BLaER1 treated with 17β-estradiol and CSF1 and Interleukin-3, amounts not matched to agents 10 nM and 100 nM (cell line): ENCODE measurements around the gene RAB3B.

Source experiments
- H3K27ac ChIP-seq, 11 experiments: shearing (Covaris generic); formaldehyde crosslinking; 2 replicates each; pipeline ENCODE4 v1.8.1; 2022
- H3K27me3 ChIP-seq, 11 experiments: shearing (Covaris generic); formaldehyde crosslinking; 2 replicates each; pipeline ENCODE4 v1.8.1; 2022
- H3K36me3 ChIP-seq, 11 experiments: shearing (Covaris generic); formaldehyde crosslinking; 2 replicates each; pipeline ENCODE4 v1.8.1; 2022
- H3K4me1 ChIP-seq, 10 experiments: shearing (Covaris generic); formaldehyde crosslinking; 2 replicates each; pipeline ENCODE4 v1.8.1; 2022
- H3K4me2 ChIP-seq, 11 experiments: shearing (Covaris generic); formaldehyde crosslinking; 2 replicates each; pipeline ENCODE4 v1.8.1; 2022
- H3K4me3 ChIP-seq, 10 experiments: shearing (Covaris generic); formaldehyde crosslinking; 2 replicates each; pipeline ENCODE4 v1.8.1; 2022
- H3K9ac ChIP-seq, 11 experiments: shearing (Covaris generic); formaldehyde crosslinking; 2 replicates each; pipeline ENCODE4 v1.8.1; 2022
- H3K9me3 ChIP-seq, 11 experiments: shearing (Covaris generic); formaldehyde crosslinking; replicated peaks in 1 of 11; 2 replicates each; pipeline ENCODE4 v1.8.1; 2022
- H4K20me1 ChIP-seq, 11 experiments: shearing (Covaris generic); formaldehyde crosslinking; 2 replicates each; pipeline ENCODE4 v1.8.1; 2022
- Cebpa-rat ChIP-seq, 11 experiments: shearing (Covaris generic); IDR thresholded peaks; 2 replicates each; pipeline ENCODE4 v1.8.1; 2022

RAB3B gene

DNA sequence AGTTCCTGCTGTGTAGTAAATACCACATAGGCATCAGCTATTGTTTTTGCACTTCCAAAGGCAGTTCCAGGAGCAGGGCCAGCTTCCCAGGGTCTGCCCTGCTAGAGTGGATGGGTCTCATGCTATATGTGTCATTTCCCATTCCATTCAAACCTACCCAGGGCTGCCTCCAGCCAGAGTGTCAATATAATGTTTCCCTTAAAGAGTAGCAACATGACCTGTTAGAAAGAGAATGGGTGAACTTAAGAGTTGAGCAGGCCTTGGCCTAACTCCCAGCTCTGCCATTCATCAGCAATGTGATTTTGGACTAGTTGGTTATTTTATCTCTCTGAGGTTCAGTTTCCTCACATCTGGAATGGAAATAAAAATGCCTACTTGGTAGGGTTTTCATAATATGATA is 44.9 kb downstream of the RAB3B start:
- Histone ChIP-seq H4K20me1 (no peaks in the 10 kb centered on the region), H3K9me3 (peaks cover 38 to 43% (median 41%) of the 10 kb centered on the region in 11 experiments), H3K36me3 (peaks cover 0 to 18% (median 4%) of the 10 kb centered on the region in 11 experiments; a peak in 6 of 22 replicates), H3K27ac (no peak overlapping the region), H3K27me3 (no peaks in the 10 kb centered on the region), H3K4me3 (no peak overlapping the region), H3K9ac (no peak overlapping the region), H3K4me1 (peaks cover 0 to 3% (median under 1%) of the 10 kb centered on the region in 10 experiments; a peak in 6 of 20 replicates), H3K4me2 (no peak overlapping the region)
- TF ChIP-seq Cebpa-rat (IDR thresholded peaks at IDR 0.05): no peak

DNA sequence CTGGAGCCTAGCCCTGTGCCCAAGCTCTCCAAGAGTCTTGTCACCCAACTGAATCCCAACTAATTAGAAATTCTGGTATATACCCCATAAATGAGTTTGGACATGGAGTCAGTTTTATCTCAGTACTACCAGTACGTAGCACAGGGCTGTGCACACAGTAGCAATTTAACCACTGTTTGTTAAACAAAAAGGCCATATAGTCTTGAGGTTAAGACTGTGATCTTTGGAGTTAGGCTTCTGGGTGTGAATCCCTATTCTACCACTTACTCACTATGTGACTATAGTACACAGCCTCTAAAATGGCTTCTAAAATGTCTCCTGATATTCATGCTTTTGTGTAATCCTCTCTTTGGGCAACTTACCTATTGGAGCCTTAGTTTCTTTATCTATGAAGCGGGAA is 48.2 kb downstream of the RAB3B start:
- H3K27ac ChIP-seq: no peak overlapping the region
- H3K36me3 ChIP-seq: peaks cover 0 to 8% (median 0%) of the 10 kb centered on the region in 11 experiments; a peak in 1 of 22 replicates
- H3K4me1 ChIP-seq: no peaks in the 10 kb centered on the region
- H3K4me2 ChIP-seq: no peak overlapping the region
- no peaks in the 10 kb centered on the region for H4K20me1 ChIP-seq
- no peak for TF ChIP-seq Cebpa-rat (IDR thresholded peaks at IDR 0.05)
- H3K9ac ChIP-seq: no peak overlapping the region
- H3K9me3 ChIP-seq: peaks cover 17 to 24% (median 21%) of the 10 kb centered on the region in 11 experiments
- no peak overlapping the region for H3K4me3 ChIP-seq
- no peaks in the 10 kb centered on the region for H3K27me3 ChIP-seq

GRCh38 chr1:51941528-51941927 is 49.0 kb downstream of the RAB3B start:
- H3K9ac ChIP-seq: no peak overlapping the region
- H3K27ac ChIP-seq: no peak overlapping the region
- H3K27me3 ChIP-seq: no peaks in the 10 kb centered on the region
- TF ChIP-seq Cebpa-rat (IDR thresholded peaks at IDR 0.05): no peak
- H3K4me2 ChIP-seq: no peak overlapping the region
- no peak overlapping the region for H3K4me3 ChIP-seq
- H3K9me3 ChIP-seq: peaks cover 17 to 24% (median 21%) of the 10 kb centered on the region in 11 experiments
- H3K4me1 ChIP-seq: no peaks in the 10 kb centered on the region
- H4K20me1 ChIP-seq: no peaks in the 10 kb centered on the region
- peaks cover 0 to 8% (median 0%) of the 10 kb centered on the region in 11 experiments; a peak in 1 of 22 replicates for H3K36me3 ChIP-seq

- peaks cover 15 to 21% (median 18%) of the 10 kb centered on the region in 11 experiments for H3K9me3 ChIP-seq
- TF ChIP-seq Cebpa-rat (IDR thresholded peaks at IDR 0.05): no peak
- H3K4me1 ChIP-seq: no peaks in the 10 kb centered on the region
- H3K4me3 ChIP-seq: no peak overlapping the region
- H3K27me3 ChIP-seq: no peaks in the 10 kb centered on the region
- H3K4me2 ChIP-seq: no peak overlapping the region
- H3K9ac ChIP-seq: no peak overlapping the region
- peaks cover 0 to 8% (median 0%) of the 10 kb centered on the region in 11 experiments; a peak in 1 of 22 replicates for H3K36me3 ChIP-seq
- no peaks in the 10 kb centered on the region for H4K20me1 ChIP-seq
- no peak overlapping the region for H3K27ac ChIP-seq
Measured at GRCh38 chr1:51937112-51937511, 53.4 kb downstream of the RAB3B start.

GRCh38 chr1:51936531-51936930 is 54.0 kb downstream of the RAB3B start:
- Histone ChIP-seq H3K36me3 (0 out of 22 replicates have a peak, but pooled peaks cover 0 to 2% (median 0%) of the 10 kb centered on the region in 11 experiments), H3K27me3 (no peaks in the 10 kb centered on the region), H3K9ac (no peak overlapping the region), H3K4me2 (no peak overlapping the region), H4K20me1 (no peaks in the 10 kb centered on the region), H3K4me1 (no peaks in the 10 kb centered on the region), H3K27ac (no peak overlapping the region), H3K4me3 (no peak overlapping the region), H3K9me3 (peaks cover 10 to 15% (median 12%) of the 10 kb centered on the region in 11 experiments)
- TF ChIP-seq Cebpa-rat (IDR thresholded peaks at IDR 0.05): no peak

DNA sequence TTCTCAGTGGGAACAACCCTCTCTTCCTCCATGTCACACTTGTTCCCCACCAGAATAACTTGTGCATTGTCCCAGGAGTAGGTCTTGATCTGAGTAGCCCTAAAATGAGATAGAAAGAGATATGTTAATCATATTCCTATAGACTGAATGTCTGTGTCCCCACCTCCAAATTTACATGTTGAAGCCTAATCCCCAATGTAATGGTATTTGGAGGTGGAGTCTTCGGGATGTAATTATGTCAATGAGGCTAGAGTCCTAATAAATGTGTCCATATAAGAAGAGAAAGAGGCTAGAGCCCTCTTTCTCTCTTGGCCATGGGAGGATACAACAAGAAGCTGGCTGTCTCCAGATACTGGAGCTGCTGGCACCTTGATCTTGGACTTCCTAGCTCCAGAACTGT is 57.2 kb downstream of the RAB3B start:
- H3K27me3 ChIP-seq: no peaks in the 10 kb centered on the region
- H3K36me3 ChIP-seq: no peaks in the 10 kb centered on the region
- H3K27ac ChIP-seq: no peak overlapping the region

GRCh38 chr1:51930329-51930728 is 60.2 kb downstream of the RAB3B start:
- Histone ChIP-seq H3K4me1 (no peaks in the 10 kb centered on the region), H3K27ac (no peak overlapping the region), H3K4me2 (no peak overlapping the region), H3K9ac (no peak overlapping the region), H3K36me3 (no peaks in the 10 kb centered on the region), H3K4me3 (no peak overlapping the region), H3K27me3 (no peaks in the 10 kb centered on the region), H4K20me1 (no peaks in the 10 kb centered on the region), H3K9me3 (no peaks in the 10 kb centered on the region)
- TF ChIP-seq Cebpa-rat (IDR thresholded peaks at IDR 0.05): no peak

More for the DNA sequence above, 57.2 kb downstream of the RAB3B start:
- no peak for TF ChIP-seq Cebpa-rat (IDR thresholded peaks at IDR 0.05)
- H3K4me3 ChIP-seq: no peak overlapping the region
- no peaks in the 10 kb centered on the region for H3K4me1 ChIP-seq
- no peak overlapping the region for H3K9ac ChIP-seq
- no peak overlapping the region for H3K4me2 ChIP-seq
- no peaks in the 10 kb centered on the region for H4K20me1 ChIP-seq
- H3K9me3 ChIP-seq: no peaks in the 10 kb centered on the region

GRCh38 chr1:51928896-51929295 is 61.6 kb downstream of the RAB3B start:
- no peak overlapping the region for H3K27ac ChIP-seq
- H3K9me3 ChIP-seq: no peaks in the 10 kb centered on the region
- no peaks in the 10 kb centered on the region for H3K4me1 ChIP-seq
- no peaks in the 10 kb centered on the region for H3K27me3 ChIP-seq
- H4K20me1 ChIP-seq: no peaks in the 10 kb centered on the region
- H3K4me2 ChIP-seq: no peak overlapping the region
- no peak overlapping the region for H3K4me3 ChIP-seq
- H3K9ac ChIP-seq: no peak overlapping the region
- no peaks in the 10 kb centered on the region for H3K36me3 ChIP-seq
- TF ChIP-seq Cebpa-rat (IDR thresholded peaks at IDR 0.05): no peak

- Histone ChIP-seq H3K9ac (no peak overlapping the region), H3K4me1 (no peaks in the 10 kb centered on the region; a peak in 1 of 20 replicates), H3K9me3 (no peaks in the 10 kb centered on the region), H3K27me3 (no peaks in the 10 kb centered on the region), H3K4me2 (no peak overlapping the region), H3K27ac (no peak overlapping the region), H3K36me3 (no peaks in the 10 kb centered on the region), H3K4me3 (no peak overlapping the region), H4K20me1 (no peaks in the 10 kb centered on the region)
- no peak for TF ChIP-seq Cebpa-rat (IDR thresholded peaks at IDR 0.05)
Measured at GRCh38 chr1:51927029-51927428, 63.5 kb downstream of the RAB3B start.

- no peaks in the 10 kb centered on the region for H3K36me3 ChIP-seq
- H3K4me2 ChIP-seq: no peak overlapping the region
- H3K27me3 ChIP-seq: no peaks in the 10 kb centered on the region
- no peak overlapping the region for H3K4me3 ChIP-seq
- TF ChIP-seq Cebpa-rat (IDR thresholded peaks at IDR 0.05): no peak
- no peaks in the 10 kb centered on the region; a peak in 1 of 20 replicates for H3K4me1 ChIP-seq
- H3K27ac ChIP-seq: no peak overlapping the region
- H3K9ac ChIP-seq: no peak overlapping the region
- H3K9me3 ChIP-seq: no peaks in the 10 kb centered on the region
- no peaks in the 10 kb centered on the region for H4K20me1 ChIP-seq
Measured at GRCh38 chr1:51926171-51926812, 64.2 kb downstream of the RAB3B start.
